NT2/D1 (cell line): ENCODE results near the gene PRDX1.
"Not testable (repeated sequence)": the region's sequence is repeated elsewhere in the genome, so short reads cannot be mapped to it uniquely, and the experiment has no call there.

Experiments
- DNase-seq: peaks from one replicate; pipeline ENCODE4 v3.0.0-alpha.2; 2011; ENCODE audit warnings: low read depth, low spot score
- H3K27me3 ChIP-seq: 2 replicates; pipeline ENCODE4 v1.6.0; 2011; ENCODE audit warnings: mild to moderate bottlenecking; ENCODE audit not compliant: insufficient read length, insufficient read depth
- H3K36me3 ChIP-seq: 2 replicates; pipeline ENCODE4 v1.6.1; 2011; ENCODE audit warnings: mild to moderate bottlenecking, low read length, mixed read lengths; ENCODE audit not compliant: insufficient read depth, insufficient read length
- H3K4me1 ChIP-seq: 2 replicates; pipeline ENCODE4 v1.5.1; 2011; ENCODE audit not compliant: insufficient read depth, insufficient read length
- H3K4me3 ChIP-seq: 2 replicates; pipeline ENCODE4 v1.5.1; 2011; ENCODE audit warnings: low read depth; ENCODE audit not compliant: insufficient read length
- H3K9ac ChIP-seq: 2 replicates; pipeline ENCODE4 v1.6.0; 2011; ENCODE audit warnings: low read depth; ENCODE audit not compliant: insufficient read length
- H3K9me3 ChIP-seq: 2 replicates; pipeline ENCODE4 v1.5.1; 2011; ENCODE audit warnings: mild to moderate bottlenecking, low read length; ENCODE audit not compliant: insufficient read depth
- SUZ12 ChIP-seq: IDR thresholded peaks from 2 replicates; pipeline ENCODE4 v1.6.1; 2011; ENCODE audit not compliant: insufficient read length, insufficient read depth; ENCODE audit errors: extremely low read depth
- YY1 ChIP-seq: IDR thresholded peaks from 2 replicates; pipeline ENCODE4 v1.6.1; 2011; ENCODE audit not compliant: insufficient read length, insufficient read depth
- ZNF274 ChIP-seq: IDR thresholded peaks from 2 replicates; pipeline ENCODE4 v1.6.1; 2011; ENCODE audit warnings: mild to moderate bottlenecking, low read depth, low read length

Gene PRDX1

GRCh38 chr1:45485949-45486348, 35.7 kb downstream of the PRDX1 start:
- Histone ChIP-seq H3K27me3 (peaks cover 14% of the 10 kb centered on the region), H3K9me3 (no peaks in the 10 kb centered on the region), H3K4me1 (peaks cover 3% of the 10 kb centered on the region), H3K4me3 (no peak overlapping the region), H3K36me3 (no peaks in the 10 kb centered on the region), H3K9ac (no peak overlapping the region)
- TF ChIP-seq ZNF274 = no peak
- DNase-seq = no peak

- Histone ChIP-seq H3K27me3 (no peaks in the 10 kb centered on the region), H3K36me3 (no peaks in the 10 kb centered on the region), H3K9me3 (no peaks in the 10 kb centered on the region), H3K4me1 (no peaks in the 10 kb centered on the region), H3K9ac (no peak overlapping the region), H3K4me3 (no peak overlapping the region)
- no peak for DNase-seq
- TF ChIP-seq SUZ12 (no peak), YY1 (no peak), ZNF274 (no peak)
Observed at GRCh38 chr1:45479039-45479748, 42.5 kb downstream of the PRDX1 start.

GRCh38 chr1:45478121-45478814, 43.4 kb downstream of the PRDX1 start:
- H3K4me1 ChIP-seq = no peaks in the 10 kb centered on the region
- DNase-seq = no peak
- H3K4me3 ChIP-seq = no peak overlapping the region
- no peaks in the 10 kb centered on the region for H3K9me3 ChIP-seq
- H3K9ac ChIP-seq = no peak overlapping the region
- no peak for TF ChIP-seq SUZ12
- TF ChIP-seq ZNF274 = no peak
- TF ChIP-seq YY1 = no peak
- no peaks in the 10 kb centered on the region for H3K27me3 ChIP-seq
- H3K36me3 ChIP-seq = no peaks in the 10 kb centered on the region

- Histone ChIP-seq H3K27me3 (no peaks in the 10 kb centered on the region), H3K36me3 (no peaks in the 10 kb centered on the region), H3K9me3 (no peaks in the 10 kb centered on the region), H3K9ac (no peak overlapping the region), H3K4me1 (no peaks in the 10 kb centered on the region), H3K4me3 (no peak overlapping the region)
- DNase-seq = no peak
- TF ChIP-seq SUZ12 (no peak), ZNF274 (no peak), YY1 (no peak)
Observed at GRCh38 chr1:45477646-45478045, 44.0 kb downstream of the PRDX1 start.

- not testable (repeated sequence) for H3K9ac ChIP-seq, H3K27me3 ChIP-seq, DNase-seq, H3K36me3 ChIP-seq, H3K4me1 ChIP-seq, H3K4me3 ChIP-seq, H3K9me3 ChIP-seq
Observed at GRCh38 chr1:45474194-45474593, 47.5 kb downstream of the PRDX1 start.

- no peak for TF ChIP-seq SUZ12
- no peak for TF ChIP-seq YY1
- TF ChIP-seq ZNF274 = no peak
- Histone ChIP-seq H3K36me3 (no peaks in the 10 kb centered on the region), H3K9me3 (no peaks in the 10 kb centered on the region), H3K27me3 (no peaks in the 10 kb centered on the region), H3K4me3 (no peak overlapping the region), H3K9ac (no peak overlapping the region), H3K4me1 (no peaks in the 10 kb centered on the region)
- DNase-seq = no peak
Observed at GRCh38 chr1:45473302-45473701, 48.4 kb downstream of the PRDX1 start.

GRCh38 chr1:45470306-45470798, 51.3 kb downstream of the PRDX1 start:
- H3K4me1 ChIP-seq = no peaks in the 10 kb centered on the region
- no peak overlapping the region for H3K9ac ChIP-seq
- H3K4me3 ChIP-seq = no peak overlapping the region
- no peaks in the 10 kb centered on the region for H3K36me3 ChIP-seq
- H3K27me3 ChIP-seq = no peaks in the 10 kb centered on the region
- DNase-seq = no peak
- TF ChIP-seq SUZ12 (no peak), YY1 (no peak), ZNF274 (no peak)
- no peaks in the 10 kb centered on the region for H3K9me3 ChIP-seq

- not testable (repeated sequence) for H3K36me3 ChIP-seq, H3K4me3 ChIP-seq, DNase-seq, H3K9me3 ChIP-seq, H3K4me1 ChIP-seq, H3K9ac ChIP-seq, H3K27me3 ChIP-seq
Observed at GRCh38 chr1:45467353-45467752, 54.3 kb downstream of the PRDX1 start.
